Endothelial cell of umbilical vein (primary cell): ENCODE data around the gene EMP3. TPM values are rescaled to one million over a fixed set of nuclear protein-coding genes. Genes with fewer than 3 reads are reported as not detected.

Source experiments
- BruUV-seq: library from RNA; stranded (reverse); fragments of 400-500 nt; replicated peaks from 2 replicates; lab custom pipeline; 2021; lab: Mats Ljungman, UMichigan
- CTCF ChIA-PET: fragments of 300-600, 350-600 bp; sonication (Branson Sonifier 250); formaldehyde crosslinking; loops from one replicate; lab custom pipeline; 2021; ENCODE audit warnings: antibody characterized with exemption, inconsistent platforms; lab: Charles Lee
- POLR2A ChIA-PET: fragments of 300-600, 350-600 bp; sonication (Branson Sonifier 250); formaldehyde crosslinking; loops from one replicate; lab custom pipeline; 2021; ENCODE audit warnings: antibody characterized with exemption, inconsistent platforms; lab: Charles Lee
- DNase-seq: peaks from one replicate; pipeline ENCODE4 v3.0.0-alpha.2; 2011; ENCODE audit warnings: low read depth, low spot score
- FAIRE-seq: peaks from 2 replicates; lab custom pipeline; 2011; peaks lifted over from hg19 to GRCh38; lab: Jason Lieb, UNC
- H2AFZ ChIP-seq: 2 replicates; pipeline ENCODE4 v1.6.0; 2012; ENCODE audit warnings: low read depth, low read length, control low read depth, inconsistent platforms
- H3K27ac ChIP-seq: 2 replicates; pipeline ENCODE4 v1.5.1; 2011; ENCODE audit warnings: low read depth, mild to moderate bottlenecking, control low read depth, low read length, moderate library complexity; ENCODE audit not compliant: insufficient read depth
- H3K27me3 ChIP-seq, 2 experiments: 2 replicates each; pipeline versions ENCODE4 v1.6.0 to v1.6.1; 2011; ENCODE audit warnings: low read length in 2 of 2, mixed read lengths in 1 of 2; ENCODE audit not compliant: control insufficient read depth in 2 of 2, insufficient read depth in 2 of 2
- H3K36me3 ChIP-seq, 2 experiments: 2 replicates in 1 of 2; 3 replicates in 1 of 2; pipeline ENCODE4 v1.5.1; 2011; ENCODE audit warnings: low read length in 2 of 2, mild to moderate bottlenecking in 1 of 2, moderate library complexity in 1 of 2; ENCODE audit not compliant: control insufficient read depth in 2 of 2, insufficient read depth in 2 of 2; ENCODE audit errors: extremely low read depth in 1 of 2
- H3K4me1 ChIP-seq: 3 replicates; pipeline ENCODE4 v1.5.1; 2011; ENCODE audit warnings: mild to moderate bottlenecking, low read length; ENCODE audit not compliant: control insufficient read depth, insufficient read depth; ENCODE audit errors: extremely low read depth
- H3K4me2 ChIP-seq: 2 replicates; pipeline ENCODE4 v1.6.1; 2011; ENCODE audit warnings: low read length, control low read depth, mixed read lengths; ENCODE audit not compliant: insufficient read depth
- H3K4me3 ChIP-seq, 3 experiments: fragments of 200-600 bp in 1 of 3; sonication (generic), shearing (Covaris generic) in 1 of 3; replicated peaks in 1 of 3; 2 replicates each; pipeline ENCODE4 v1.5.1; 2011 to 2016; ENCODE audit warnings: control low read depth in 3 of 3, low read length in 3 of 3, mild to moderate bottlenecking in 2 of 3, inconsistent platforms in 1 of 3, low read depth in 1 of 3, moderate library complexity in 1 of 3; ENCODE audit not compliant: insufficient read depth in 1 of 3
- H3K79me2 ChIP-seq: 2 replicates; pipeline ENCODE4 v1.6.0; 2012; ENCODE audit warnings: low read length, inconsistent platforms; ENCODE audit not compliant: control insufficient read depth, insufficient read depth
- H3K9ac ChIP-seq: replicated peaks from 2 replicates; pipeline ENCODE3; 2011; ENCODE audit warnings: low read length, control low read depth; ENCODE audit not compliant: insufficient read depth; ENCODE audit errors: extremely low read depth
- H3K9me1 ChIP-seq: replicated peaks from 3 replicates; pipeline ENCODE4 v1.6.0; 2011; ENCODE audit warnings: mild to moderate bottlenecking, low read length; ENCODE audit not compliant: control insufficient read depth, insufficient read depth; ENCODE audit errors: extremely low read depth
- H3K9me3 ChIP-seq: replicated peaks from 2 replicates; pipeline ENCODE4 v1.5.1; 2012; ENCODE audit warnings: low read length, inconsistent platforms; ENCODE audit not compliant: control insufficient read depth, insufficient read depth
- H4K20me1 ChIP-seq: replicated peaks from 2 replicates; pipeline ENCODE3; 2011; ENCODE audit warnings: mild to moderate bottlenecking, low read length; ENCODE audit not compliant: control insufficient read depth, insufficient read depth; ENCODE audit errors: extremely low read depth
- CTCF ChIP-seq, 2 donors: IDR thresholded peaks; 1 replicate in 1 of 2; 2 replicates in 1 of 2; pipeline ENCODE4 v1.5.1; 2011; ENCODE audit warnings: low read length in 2 of 2, mild to moderate bottlenecking in 2 of 2, moderate library complexity in 2 of 2, control low read depth in 1 of 2, inconsistent platforms in 1 of 2, low read depth in 1 of 2; ENCODE audit not compliant: insufficient read depth in 1 of 2; ENCODE audit errors: extremely low read depth in 1 of 2
- EZH2 ChIP-seq: IDR thresholded peaks from 2 replicates; pipeline ENCODE4 v1.6.1; 2012; ENCODE audit warnings: borderline replicate concordance, low read depth, mild to moderate bottlenecking, moderate library complexity, low read length, inconsistent platforms; ENCODE audit not compliant: severe bottlenecking
- FOS ChIP-seq: IDR thresholded peaks from 2 replicates; pipeline ENCODE4 v1.6.1; 2011; ENCODE audit warnings: mild to moderate bottlenecking, low read length, moderate library complexity, borderline replicate concordance; ENCODE audit not compliant: insufficient read depth
- GATA2 ChIP-seq: IDR thresholded peaks from 2 replicates; pipeline ENCODE4 v1.7.0; 2011; ENCODE audit warnings: low read depth, mild to moderate bottlenecking, moderate library complexity, mixed read lengths, low read length; ENCODE audit not compliant: insufficient read length, insufficient read depth
- JUN ChIP-seq: IDR thresholded peaks from 2 replicates; pipeline ENCODE4 v1.6.1; 2011; ENCODE audit warnings: borderline replicate concordance, low read depth; ENCODE audit not compliant: insufficient read length, insufficient read depth
- MYC ChIP-seq: IDR thresholded peaks from one replicate; pipeline ENCODE4 v1.6.1; 2011; ENCODE audit warnings: mild to moderate bottlenecking, low read depth, low read length
- POLR2A ChIP-seq: IDR thresholded peaks from 2 replicates; pipeline ENCODE4 v1.6.1; 2012; ENCODE audit warnings: low read depth, mild to moderate bottlenecking, control low read depth, low read length
- POLR2AphosphoS5 ChIP-seq: IDR thresholded peaks from 2 replicates; pipeline ENCODE4 v1.6.1; 2012; ENCODE audit warnings: low read depth, mild to moderate bottlenecking, control low read depth, low read length, moderate library complexity; ENCODE audit not compliant: insufficient read depth
- dilution Hi-C: fragments of 300-500 bp; cut with MboI; formaldehyde crosslinking; loops from one replicate; pipeline ENCODE4 v1.15.0; 2019; ENCODE audit warnings: low sequenced_read_pairs; ENCODE audit not compliant: extremely low pct_ligation_motif_present
- intact Hi-C: fragments of 100-400 bp; cut with micrococcal nuclease; formaldehyde crosslinking; loops from one replicate; pipeline ENCODE4 v1.10.0; 2022
- polyA plus RNA-seq, 4 experiments: library from polyadenylated mRNA; depleted of rRNA in 3 of 4; stranded (reverse) in 3 of 4; unstranded in 1 of 4; fragments of >200 nt; gene quantifications; 2 replicates each; pipeline versions ENCODE4 v1.2.1 to v1.2.3, GENCODE V29; 2011 to 2012; ENCODE audit warnings: missing spikeins in 1 of 4
- total RNA-seq: library from RNA; stranded (reverse); gene quantifications from 2 replicates; pipeline ENCODE4 v1.2.3, GENCODE V29; 2021
- TF ChIP-seq, protein P1 (sequence below): IDR thresholded peaks from 2 replicates; pipeline ENCODE4 v1.6.1; 2011; ENCODE audit not compliant: insufficient read depth, insufficient read length

The EMP3 gene
- total and polyA plus RNA-seq, 2 donors (not counting 3 experiments of a cell fraction or from before 2014, with no cell fraction given), result 127 to 406 TPM

DNA sequence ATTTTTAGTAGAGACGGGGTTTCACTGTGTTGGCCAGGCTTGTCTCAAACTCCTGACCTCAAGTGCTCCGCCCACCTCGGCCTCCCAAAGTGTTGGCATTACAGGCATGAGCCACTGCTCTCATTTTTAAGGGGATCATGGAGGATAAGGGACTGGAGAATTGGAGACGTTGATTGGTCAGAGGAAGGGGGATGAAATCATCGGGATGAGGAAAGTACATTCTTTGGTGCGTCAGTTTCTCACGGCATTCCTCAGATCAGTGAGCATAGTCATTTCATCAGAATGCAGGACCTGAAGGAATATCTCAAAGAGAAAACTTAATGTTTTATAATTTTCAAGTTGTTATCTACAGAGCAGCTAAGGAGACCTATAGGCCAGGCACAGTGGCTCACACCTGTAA lies 41.4 kb upstream of the EMP3 start:
- POLR2A ChIA-PET, result no interaction called here
- Histone ChIP-seq H3K4me1 (no peaks in the 10 kb centered on the region), H3K9ac (no peak overlapping the region), H3K4me3 (no peak overlapping the region), H2AFZ (no peak overlapping the region), H3K79me2 (no peaks in the 10 kb centered on the region), H3K27me3 (no peaks in the 10 kb centered on the region), H3K9me1 (no peaks in the 10 kb centered on the region), H3K9me3 (no peaks in the 10 kb centered on the region), H3K27ac (no peak overlapping the region), H3K4me2 (no peak overlapping the region), H4K20me1 (no peaks in the 10 kb centered on the region), H3K36me3 (no peaks in the 10 kb centered on the region)
- CTCF ChIA-PET, result interaction anchor here (0.8 kb wide), 1 partner anchor 18 kb away, joined by 3 read pairs; no protein-coding TSS in a partner anchor
- intact Hi-C loops (no loop called here), dilution Hi-C loops (no loop called here)
- FAIRE-seq (no peak), DNase-seq (no peak)
- BruUV-seq, result no TSS peak
- TF ChIP-seq GATA2, result no peak
- TF ChIP-seq EZH2, result no peak
- TF ChIP-seq, protein P1, sequence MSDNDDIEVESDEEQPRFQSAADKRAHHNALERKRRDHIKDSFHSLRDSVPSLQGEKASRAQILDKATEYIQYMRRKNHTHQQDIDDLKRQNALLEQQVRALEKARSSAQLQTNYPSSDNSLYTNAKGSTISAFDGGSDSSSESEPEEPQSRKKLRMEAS, result no peak
- TF ChIP-seq FOS, result no peak
- no peak for TF ChIP-seq POLR2AphosphoS5
- TF ChIP-seq MYC, result no peak
- TF ChIP-seq CTCF (IDR thresholded peaks at IDR 0.05; ENCODE audit: extremely low read depth in 1 of 2, insufficient read depth in 1 of 2, low read depth in 1 of 2, low read length in 2 of 2), result no peak
- no peak for TF ChIP-seq JUN
- no peak for TF ChIP-seq POLR2A
